GM12878 (cell line): ENCODE results near the gene SLC35F2.

ENCODE experiments used
- BCLAF1 ChIP-seq: fragments of 450-650 bp; IDR thresholded peaks from 2 replicates; pipeline ENCODE4 v1.6.1; 2017; ENCODE audit warnings: antibody characterized with exemption, mild to moderate bottlenecking, moderate library complexity
- CEBPB ChIP-seq, 2 experiments: fragments of 150-350 bp in 1 of 2; IDR thresholded peaks; 2 replicates each; pipeline ENCODE4 v1.6.1; 2012 to 2014; ENCODE audit warnings: low read depth in 2 of 2, low read length in 2 of 2, borderline replicate concordance in 1 of 2, inconsistent platforms in 1 of 2
- CHD2 ChIP-seq: IDR thresholded peaks from 2 replicates; pipeline ENCODE4 v1.6.1; 2011; ENCODE audit warnings: low read depth, low read length, improper control_type of control experiment, borderline replicate concordance
- CREM ChIP-seq: IDR thresholded peaks from 2 replicates; pipeline ENCODE4 v1.6.1; 2014; ENCODE audit warnings: antibody characterized with exemption, low read depth
- CTCF ChIP-seq, 3 experiments: IDR thresholded peaks in 2 of 3; conservative IDR thresholded peaks in 1 of 3; 2 replicates each; pipeline ENCODE4 v1.5.1; 2011; ENCODE audit warnings: low read depth in 3 of 3, low read length in 3 of 3, mild to moderate bottlenecking in 3 of 3, control low read depth in 2 of 3, moderate library complexity in 2 of 3, inconsistent platforms in 1 of 3, mixed read lengths in 1 of 3; ENCODE audit not compliant: control insufficient read depth in 2 of 3, insufficient read depth in 1 of 3; ENCODE audit errors: extremely low read depth in 1 of 3
- ELK1 ChIP-seq: IDR thresholded peaks from 2 replicates; pipeline ENCODE4 v1.6.1; 2012; ENCODE audit warnings: low read depth, low read length, improper control_type of control experiment
- HDAC6 ChIP-seq: fragments of 200-600 bp; sonication (generic); IDR thresholded peaks from one replicate; pipeline ENCODE4 v1.8.0; 2017; ENCODE audit warnings: antibody characterized with exemption; ENCODE audit not compliant: unreplicated experiment
- MAX ChIP-seq: IDR thresholded peaks from 2 replicates; pipeline ENCODE4 v1.6.1; 2012; ENCODE audit warnings: low read depth, low read length, improper control_type of control experiment
- MTA2 ChIP-seq: fragments of 450-650 bp; IDR thresholded peaks from 2 replicates; pipeline ENCODE4 v1.6.1; 2016; ENCODE audit warnings: low read depth, mild to moderate bottlenecking, moderate library complexity
- NBN ChIP-seq: fragments of 450-650 bp; IDR thresholded peaks from 2 replicates; pipeline ENCODE4 v1.6.1; 2016
- POLR2A ChIP-seq: IDR thresholded peaks from 2 replicates; pipeline ENCODE4 v1.6.1; 2011; ENCODE audit warnings: low read depth, mild to moderate bottlenecking, low read length
- POLR2AphosphoS5 ChIP-seq: IDR thresholded peaks from 2 replicates; pipeline ENCODE4 v1.6.1; 2011; ENCODE audit warnings: mild to moderate bottlenecking, low read length, inconsistent platforms
- YBX1 ChIP-seq: fragments of 450-650 bp; IDR thresholded peaks from 2 replicates; pipeline ENCODE4 v1.6.1; 2016; ENCODE audit warnings: antibody characterized with exemption

GRCh38 chr11:107743191-107743590 lies 115.4 kb downstream of the SLC35F2 start:
- TF ChIP-seq ELK1 (no peak), POLR2AphosphoS5 (no peak), CEBPB (IDR thresholded peaks at IDR 0.05; ENCODE audit: borderline replicate concordance in 1 of 2, low read depth in 2 of 2, low read length in 2 of 2) (no peak), NBN (no peak), POLR2A (no peak), HDAC6 (no peak), CHD2 (no peak), YBX1 (no peak), CREM (no peak), BCLAF1 (no peak), CTCF (IDR thresholded peaks at IDR 0.05 in 2 of 3, conservative IDR thresholded peaks at IDR 0.05 in 1 of 3; ENCODE audit: control insufficient read depth in 2 of 3, extremely low read depth in 1 of 3, insufficient read depth in 1 of 3, low read depth in 3 of 3, low read length in 3 of 3) (no peak), MAX (no peak), MTA2 (no peak)
